NCI-H2227 (cell line): ENCODE data around the gene GDPD5.

ENCODE experiments used
- DNase-seq: peaks from one replicate; lab custom pipeline; 2025; ENCODE audit not compliant: unreplicated experiment; lab: John Stamatoyannopoulos, UW

The GDPD5 gene

DNA sequence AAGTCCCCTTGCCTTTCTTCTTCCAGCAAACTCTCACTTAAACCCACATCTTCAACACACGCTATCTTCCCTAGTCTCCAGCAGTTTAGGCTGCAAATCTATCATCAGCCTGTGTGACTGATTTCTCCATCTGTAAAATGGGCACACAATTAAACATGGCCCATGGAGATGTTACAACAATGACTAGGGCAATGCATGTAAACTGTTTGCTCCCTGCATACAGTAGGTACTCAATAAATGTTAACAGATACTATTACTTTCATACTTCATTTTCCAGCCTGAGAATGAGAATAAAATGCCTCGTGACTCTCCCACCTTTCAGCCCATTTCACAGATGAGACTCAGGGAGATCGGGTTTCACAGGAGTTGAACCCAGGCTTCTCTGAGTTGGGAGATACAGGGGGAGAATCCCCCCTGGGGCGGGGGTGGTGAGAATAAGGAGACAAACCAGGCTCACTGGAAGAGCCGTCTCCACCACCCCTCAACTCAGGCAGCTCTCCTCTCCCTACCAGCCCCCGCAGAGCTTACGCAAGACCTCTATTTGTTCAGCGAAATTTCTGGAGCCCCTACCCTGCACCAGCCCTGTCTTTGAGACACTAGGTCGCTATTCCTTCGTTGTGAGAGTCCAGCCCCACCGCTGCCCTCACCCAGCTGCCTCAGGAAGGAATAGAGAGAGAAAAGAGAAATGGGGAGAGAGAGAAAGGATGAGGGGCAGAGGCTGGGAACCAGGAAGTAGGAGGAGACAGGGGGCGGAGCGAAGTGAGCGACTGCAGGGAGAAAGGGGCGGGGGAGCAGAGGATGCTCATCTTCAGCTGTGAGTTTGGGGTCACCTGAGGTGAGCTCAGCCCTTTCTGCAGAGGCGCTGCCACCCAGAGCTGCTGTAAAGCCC, 50.6 kb downstream of the GDPD5 start:
- DNase-seq = peak; percentile 87

GRCh38 chr11:75474240-75474639, 51.5 kb downstream of the GDPD5 start:
- DNase-seq = no peak

GRCh38 chr11:75473684-75474083, 52.1 kb downstream of the GDPD5 start:
- no peak for DNase-seq

DNA sequence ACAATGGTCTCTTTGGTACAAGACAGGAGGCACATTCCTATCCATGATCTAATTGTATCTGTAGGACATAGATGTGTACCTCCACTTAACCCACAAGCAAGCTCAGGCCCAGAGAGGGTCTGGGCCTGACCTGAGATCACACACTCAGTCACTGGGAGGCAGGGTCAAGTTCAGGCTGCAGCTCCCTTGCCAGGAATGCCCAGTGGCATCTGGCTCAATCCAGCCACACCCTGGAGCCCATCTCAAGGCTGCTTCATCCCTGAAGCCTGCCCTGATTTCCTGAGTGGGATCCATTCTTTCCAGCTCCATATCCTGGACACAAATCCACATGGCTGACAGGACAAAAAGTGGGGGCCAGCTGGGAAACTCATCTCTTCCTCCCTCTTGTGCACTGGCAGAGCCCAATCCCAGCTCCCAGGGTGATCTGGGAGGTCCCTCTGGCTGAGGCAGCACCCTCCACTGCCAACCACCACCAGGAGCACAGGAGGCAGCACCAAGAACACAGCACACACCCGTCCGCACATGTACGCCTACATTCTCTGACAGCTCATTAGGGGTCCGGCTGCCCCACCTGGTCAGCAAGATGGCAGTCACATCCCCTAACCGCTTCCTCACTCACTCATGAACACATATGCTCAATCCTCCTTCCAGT, 53.5 kb downstream of the GDPD5 start:
- no peak for DNase-seq

DNA sequence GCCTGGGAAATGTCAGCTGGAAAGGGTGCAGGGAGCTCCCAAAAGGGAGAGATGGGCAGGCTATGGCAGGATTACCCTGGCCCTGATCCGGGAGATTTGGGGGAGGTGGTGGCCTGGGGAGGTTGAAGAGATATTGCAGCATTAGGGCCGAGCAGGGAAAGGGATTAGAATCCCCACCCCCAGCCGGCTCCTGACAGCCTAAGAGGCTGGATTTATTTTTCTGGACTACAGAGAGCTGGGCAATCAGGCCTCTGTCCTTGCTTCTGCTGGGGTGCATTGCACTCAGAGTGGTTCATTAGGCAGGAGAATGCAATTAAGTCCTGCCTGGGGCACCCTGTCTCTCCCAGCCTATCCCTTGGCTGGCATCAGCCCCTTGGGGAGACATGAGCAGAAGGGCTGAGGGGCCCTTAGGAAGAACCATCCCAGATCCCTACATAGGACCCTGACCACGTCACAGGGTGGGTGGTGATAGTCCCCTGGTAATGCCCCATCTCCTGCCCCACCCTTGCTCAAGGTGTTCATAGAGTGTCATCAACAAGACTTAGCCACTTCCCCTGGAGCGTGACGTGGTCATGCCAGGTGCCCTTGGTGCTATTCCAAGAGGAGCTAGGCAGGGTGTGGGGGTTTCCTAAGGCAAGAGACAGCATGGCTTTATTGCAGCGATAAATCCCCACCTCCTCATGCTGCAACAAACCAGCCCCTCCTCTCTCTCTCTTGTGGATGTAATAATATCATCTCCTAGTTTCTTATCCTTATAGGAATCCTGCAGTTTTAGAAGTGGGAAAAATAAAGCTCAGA, 54.4 kb downstream of the GDPD5 start:
- no peak for DNase-seq

GRCh38 chr11:75470476-75471080, 55.2 kb downstream of the GDPD5 start:
- DNase-seq = no peak

DNA sequence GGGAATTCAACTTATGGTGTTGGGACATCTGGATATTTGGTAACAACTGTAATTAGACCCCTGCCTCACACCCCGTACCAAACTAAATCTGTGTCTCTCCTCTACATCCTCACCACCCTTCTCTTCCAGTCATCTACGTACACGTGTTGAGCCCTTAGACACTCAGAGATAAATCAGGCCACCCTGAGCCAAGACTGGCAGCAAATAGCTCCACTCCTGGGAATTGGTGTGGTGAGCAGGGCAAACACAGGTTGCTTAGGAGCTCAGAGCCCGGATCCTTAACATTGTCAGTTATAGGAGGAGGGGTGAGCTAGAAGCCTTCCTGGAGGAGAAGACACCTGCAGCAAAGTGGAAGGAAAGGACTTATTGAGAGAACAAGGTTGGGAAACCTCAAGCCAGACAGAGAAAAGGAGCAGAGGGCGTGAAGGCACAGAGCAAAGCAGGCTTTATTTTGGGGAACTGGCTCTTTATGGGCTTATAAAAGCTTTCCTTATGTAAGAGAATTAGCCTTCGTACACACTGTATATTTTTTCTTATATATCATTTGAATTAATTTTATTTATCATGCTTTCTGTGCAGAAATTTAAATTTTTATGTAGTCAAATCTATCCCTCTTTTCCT, 55.8 kb downstream of the GDPD5 start:
- DNase-seq = no peak

- DNase-seq = peak; percentile 85
These were observed 57.0 kb downstream of the GDPD5 start for GRCh38 chr11:75468534-75469340.

DNA sequence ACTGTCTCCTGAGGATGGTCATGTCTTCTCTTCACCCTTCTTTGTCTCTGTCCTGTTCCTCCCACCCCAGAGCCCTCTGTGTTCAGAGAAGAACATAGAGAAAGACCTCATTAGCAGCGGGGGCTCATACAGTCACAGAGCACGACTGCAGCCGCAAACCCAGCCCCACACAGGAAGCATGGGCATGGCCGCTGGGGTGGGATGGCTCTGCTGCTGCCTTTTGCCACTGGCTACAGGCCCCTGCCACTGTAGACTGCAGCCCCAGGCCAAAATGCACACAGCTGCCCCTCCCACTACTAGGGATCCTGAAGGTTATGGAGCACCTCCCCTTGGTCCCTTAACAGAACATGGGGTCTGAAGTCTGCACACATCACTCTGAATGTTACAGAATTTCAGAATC, 57.9 kb downstream of the GDPD5 start:
- DNase-seq = no peak

DNA sequence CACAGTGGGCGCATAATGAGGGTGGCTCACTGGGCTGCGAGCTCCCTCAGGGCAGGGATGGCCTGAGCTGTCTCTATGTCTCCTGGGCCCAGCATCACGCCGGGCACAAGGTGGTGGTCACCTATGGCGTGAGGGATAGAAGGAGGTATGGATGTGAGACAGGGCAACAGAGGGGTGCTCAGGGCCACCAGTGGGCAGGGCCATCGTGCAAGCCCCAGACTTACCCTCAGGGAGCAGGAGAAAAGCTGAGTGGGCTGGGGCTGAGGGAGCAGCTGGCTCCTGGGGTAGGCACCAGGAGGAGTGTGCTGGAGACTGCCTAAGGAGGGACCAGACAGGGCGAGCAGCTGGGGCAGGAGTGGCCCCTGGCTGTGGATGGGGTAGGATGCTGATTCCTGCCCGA, 58.4 kb downstream of the GDPD5 start:
- no peak for DNase-seq

DNA sequence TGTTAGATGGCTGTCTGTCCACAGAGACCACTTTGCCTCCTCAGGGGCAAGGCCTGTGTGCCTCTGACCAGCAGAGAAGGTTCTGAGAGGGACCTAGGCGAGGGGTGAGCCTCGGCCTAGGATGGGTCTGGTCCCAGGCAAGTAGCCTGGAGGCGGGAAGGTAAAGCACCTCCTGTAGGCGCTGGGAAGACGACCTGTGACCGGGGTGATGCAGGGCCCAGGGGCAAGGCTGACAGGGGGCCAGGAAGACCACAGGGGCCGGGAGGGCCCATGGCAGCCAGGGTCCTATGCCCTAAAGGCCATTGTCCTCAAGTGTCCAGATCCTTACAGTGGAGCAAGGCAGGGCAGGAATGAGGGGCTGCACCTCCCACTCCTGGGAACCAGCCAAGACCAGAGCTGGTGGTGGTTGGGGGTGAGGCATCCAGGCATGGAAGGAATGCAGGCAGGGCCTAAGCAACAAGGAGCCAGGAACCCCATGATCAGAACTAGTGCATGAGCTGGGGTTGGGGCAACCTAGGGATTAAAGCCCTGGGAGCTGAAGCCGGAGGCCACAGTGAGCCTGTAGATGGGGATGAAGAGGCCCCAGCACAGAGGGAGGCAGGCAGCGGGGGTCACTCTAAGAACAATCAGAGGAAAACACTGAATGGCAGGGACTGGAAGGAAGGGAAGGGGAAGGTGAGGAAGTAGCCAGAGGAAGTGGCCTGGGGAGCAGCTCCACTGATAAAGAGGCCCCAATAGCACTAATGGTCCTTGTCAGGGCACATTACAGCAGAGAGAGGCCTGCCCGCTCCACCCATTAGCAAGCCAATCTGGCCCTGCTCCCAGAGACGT, 59.8 kb downstream of the GDPD5 start:
- DNase-seq = no peak

DNA sequence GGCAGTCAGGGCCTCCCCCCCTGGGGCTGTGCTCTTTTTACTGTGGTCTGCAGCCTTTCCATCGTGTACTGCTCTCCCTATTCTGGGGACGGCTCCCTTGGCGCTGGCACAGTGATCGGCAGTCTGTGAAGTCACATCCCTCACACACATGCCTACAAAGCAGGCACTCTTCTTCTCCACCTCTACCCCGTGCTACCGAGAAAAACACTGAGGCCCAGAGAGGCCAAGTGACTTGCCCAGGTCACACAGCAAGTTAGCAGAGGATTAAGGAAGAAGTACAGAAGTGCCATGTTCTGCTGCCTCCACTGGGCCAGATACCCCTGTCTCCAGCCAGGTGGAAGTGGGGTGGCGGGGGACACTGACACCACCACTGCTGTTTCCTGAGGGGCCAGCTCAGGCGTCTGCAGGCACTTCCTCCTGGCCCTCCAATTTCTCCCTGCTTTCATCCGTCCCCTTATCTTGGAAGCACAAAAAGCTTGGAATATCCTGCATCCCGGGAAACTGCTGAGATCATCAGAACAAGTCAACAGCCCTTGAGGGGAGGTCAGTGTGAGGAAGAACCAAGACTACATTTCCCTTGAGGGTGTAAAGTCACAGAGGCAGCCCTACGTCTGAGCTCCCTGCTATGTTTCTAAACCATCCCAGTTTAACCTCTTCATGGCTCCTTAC, 62.5 kb downstream of the GDPD5 start:
- DNase-seq = no peak

- DNase-seq = no peak
These were observed 63.6 kb downstream of the GDPD5 start for GRCh38 chr11:75462117-75462653.

GRCh38 chr11:75461151-75461550, 64.6 kb downstream of the GDPD5 start:
- DNase-seq = no peak

GRCh38 chr11:75456596-75457183, 69.1 kb downstream of the GDPD5 start:
- DNase-seq = no peak

DNA sequence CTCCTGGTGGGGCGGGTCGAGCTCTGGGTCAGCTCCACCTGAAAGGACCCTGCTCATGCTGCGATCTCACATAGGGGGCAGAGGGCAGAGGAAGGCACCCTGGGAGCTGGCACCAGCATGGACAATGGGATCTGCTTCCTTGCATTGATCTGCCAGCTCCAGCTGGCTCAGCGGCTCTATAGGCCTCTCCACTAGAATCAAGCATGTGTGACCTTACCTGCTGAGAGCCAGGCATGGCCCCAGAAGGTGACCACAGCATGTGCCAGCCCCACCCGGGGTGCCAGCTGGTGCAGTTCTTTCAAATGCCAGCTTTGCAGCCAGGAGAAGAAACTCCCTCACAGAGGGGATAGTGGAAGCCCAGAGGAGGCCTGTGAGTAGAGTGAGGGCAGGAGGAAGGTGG, 70.8 kb downstream of the GDPD5 start:
- no peak for DNase-seq

DNA sequence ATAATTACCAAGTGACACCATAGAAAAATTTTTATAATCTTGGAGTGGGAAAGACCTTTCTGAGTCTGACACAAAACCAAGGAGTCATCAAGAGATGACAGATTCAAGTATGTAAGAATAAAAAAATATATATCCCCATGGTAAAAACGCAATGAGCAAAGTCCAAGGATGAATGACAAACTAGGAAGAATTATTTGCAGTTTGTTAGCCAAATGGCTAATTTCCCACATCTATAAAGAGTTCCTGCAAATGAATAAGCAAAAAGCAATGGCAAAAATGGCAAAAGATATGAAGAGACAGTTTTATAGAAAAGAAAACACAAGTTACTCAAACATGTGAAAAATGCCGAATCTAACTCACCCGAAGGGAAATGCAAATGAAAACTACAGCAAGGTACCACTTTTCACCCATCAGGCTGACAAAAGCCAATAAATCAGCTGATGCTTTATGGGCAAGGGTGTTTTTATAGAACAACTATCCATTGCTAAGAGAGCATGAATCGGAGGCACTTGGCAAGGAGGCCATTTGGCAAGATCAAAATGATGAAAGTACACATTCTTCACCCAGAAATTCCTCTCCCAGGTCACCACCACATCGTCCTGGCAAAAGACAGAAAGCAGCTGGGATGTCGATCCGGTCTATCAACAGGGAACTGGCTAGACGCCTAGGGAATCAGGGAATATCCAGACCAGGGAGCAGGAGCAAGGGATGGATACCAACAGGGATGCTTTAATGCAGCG, 71.7 kb downstream of the GDPD5 start:
- no peak for DNase-seq
